H9 (cell line): ENCODE measurements around the gene TSPOAP1. TPM values are rescaled to one million over a fixed set of nuclear protein-coding genes. Genes with fewer than 3 reads are reported as not detected.
A peak's percentile ranks its signal among the peaks of the same experiment; 100 is the strongest.

Source experiments
- DNase-seq: peaks from one replicate; pipeline ENCODE4 v3.0.0-alpha.2; 2017
- H2AFZ ChIP-seq: one replicate; pipeline ENCODE4 v1.6.1; 2013; ENCODE audit warnings: mild to moderate bottlenecking, low read length, control low read depth, moderate library complexity
- H2AK5ac ChIP-seq: 2 replicates; pipeline ENCODE4 v1.6.1; 2013; ENCODE audit warnings: low read length, control low read depth, mixed read lengths; ENCODE audit not compliant: insufficient read length
- H2BK120ac ChIP-seq: one replicate; pipeline ENCODE4 v1.6.1; 2013; ENCODE audit warnings: low read depth, mild to moderate bottlenecking, low read length, control low read depth, inconsistent platforms; ENCODE audit not compliant: poor library complexity, severe bottlenecking
- H2BK12ac ChIP-seq: 2 replicates; pipeline ENCODE4 v1.6.1; 2013; ENCODE audit warnings: low read length, control low read depth, mixed read lengths, low read depth; ENCODE audit not compliant: insufficient read length
- H2BK15ac ChIP-seq: 2 replicates; pipeline ENCODE4 v1.6.1; 2013; ENCODE audit warnings: low read depth, low read length, control low read depth
- H2BK20ac ChIP-seq: one replicate; pipeline ENCODE4 v1.6.1; 2013; ENCODE audit warnings: low read depth, mild to moderate bottlenecking, low read length, control low read depth, inconsistent platforms; ENCODE audit not compliant: poor library complexity, severe bottlenecking
- H2BK5ac ChIP-seq: 2 replicates; pipeline ENCODE4 v1.6.1; 2013; ENCODE audit warnings: low read length, control low read depth, mixed read lengths; ENCODE audit not compliant: insufficient read length
- H3K14ac ChIP-seq: 2 replicates; pipeline ENCODE4 v1.6.1; 2013; ENCODE audit warnings: low read length, control low read depth; ENCODE audit not compliant: insufficient read depth
- H3K18ac ChIP-seq: 2 replicates; pipeline ENCODE4 v1.6.1; 2013; ENCODE audit warnings: low read depth, mild to moderate bottlenecking, mixed read lengths, low read length, control low read depth; ENCODE audit not compliant: insufficient read length
- H3K23ac ChIP-seq: 2 replicates; pipeline ENCODE4 v1.6.1; 2013; ENCODE audit warnings: low read length, control low read depth, mixed read lengths, low read depth; ENCODE audit not compliant: insufficient read length
- H3K23me2 ChIP-seq: 2 replicates; pipeline ENCODE4 v1.6.1; 2013; ENCODE audit warnings: low read depth, mild to moderate bottlenecking, mixed read lengths, low read length, control low read depth; ENCODE audit not compliant: insufficient read length, poor library complexity, severe bottlenecking
- H3K27ac ChIP-seq: 2 replicates; pipeline ENCODE4 v1.5.1; 2013; ENCODE audit warnings: low read length, control low read depth, mixed read lengths, low read depth; ENCODE audit not compliant: insufficient read length
- H3K27me3 ChIP-seq: 2 replicates; pipeline ENCODE4 v1.6.1; 2013; ENCODE audit warnings: low read length, control low read depth, inconsistent platforms; ENCODE audit not compliant: insufficient read depth
- H3K4ac ChIP-seq: 2 replicates; pipeline ENCODE4 v1.6.1; 2013; ENCODE audit warnings: low read depth, mild to moderate bottlenecking, control low read depth, inconsistent platforms, low read length, moderate library complexity
- H3K4me1 ChIP-seq: 2 replicates; pipeline ENCODE4 v1.6.1; 2013; ENCODE audit warnings: low read length, control low read depth, inconsistent platforms; ENCODE audit not compliant: insufficient read depth
- H3K4me2 ChIP-seq: 2 replicates; pipeline ENCODE4 v1.6.1; 2013; ENCODE audit warnings: low read length, control low read depth, mixed read lengths; ENCODE audit not compliant: insufficient read length, insufficient read depth
- H3K56ac ChIP-seq: 2 replicates; pipeline ENCODE4 v1.6.1; 2013; ENCODE audit warnings: low read depth, mild to moderate bottlenecking, mixed read lengths, low read length, control low read depth; ENCODE audit not compliant: insufficient read length
- H3K79me1 ChIP-seq: 2 replicates; pipeline ENCODE4 v1.6.1; 2013; ENCODE audit warnings: low read depth, mild to moderate bottlenecking, moderate library complexity, low read length, control low read depth, inconsistent platforms; ENCODE audit not compliant: insufficient read depth, poor library complexity, severe bottlenecking
- H3K79me2 ChIP-seq: 2 replicates; pipeline ENCODE4 v1.6.1; 2013; ENCODE audit warnings: low read length, control low read depth, inconsistent platforms; ENCODE audit not compliant: insufficient read depth
- H3K9ac ChIP-seq: 2 replicates; pipeline ENCODE4 v1.6.1; 2013; ENCODE audit warnings: low read length, control low read depth, mixed read lengths; ENCODE audit not compliant: insufficient read length; ENCODE audit errors: extremely low read depth
- H3K9me3 ChIP-seq: one replicate; pipeline ENCODE4 v1.6.1; 2013; ENCODE audit warnings: low read depth, low read length, inconsistent platforms; ENCODE audit not compliant: control insufficient read depth
- H3T11ph ChIP-seq: one replicate; pipeline ENCODE4 v1.6.1; 2013; ENCODE audit warnings: mild to moderate bottlenecking, low read length, control low read depth, inconsistent platforms
- H4K20me1 ChIP-seq: one replicate; pipeline ENCODE4 v1.6.1; 2013; ENCODE audit not compliant: control insufficient read depth, insufficient read length, insufficient read depth
- H4K5ac ChIP-seq: 2 replicates; pipeline ENCODE4 v1.6.1; 2013; ENCODE audit warnings: low read depth, mild to moderate bottlenecking, mixed read lengths, low read length, control low read depth; ENCODE audit not compliant: insufficient read length
- H4K8ac ChIP-seq: replicated peaks from 2 replicates; pipeline ENCODE4 v1.6.1; 2013; ENCODE audit warnings: low read length, control low read depth, mixed read lengths, low read depth; ENCODE audit not compliant: insufficient read length
- H4K91ac ChIP-seq: 2 replicates; pipeline ENCODE4 v1.6.1; 2013; ENCODE audit warnings: low read depth, mild to moderate bottlenecking, moderate library complexity, mixed read lengths, low read length, control low read depth; ENCODE audit not compliant: insufficient read length
- H3K27ac Mint-ChIP-seq, 3 experiments: 2 replicates in 2 of 3; 3 replicates in 1 of 3; pipeline ENCODE4 v1.8.0; 2020 to 2021; ENCODE audit warnings: mixed read lengths in 3 of 3, mild to moderate bottlenecking in 1 of 3, moderate library complexity in 1 of 3
- H3K27me3 Mint-ChIP-seq: 2 replicates; pipeline ENCODE4 v1.8.0; 2021; ENCODE audit warnings: low read depth, mild to moderate bottlenecking, moderate library complexity, mixed read lengths
- H3K36me3 Mint-ChIP-seq, 3 experiments: 2 replicates in 2 of 3; 3 replicates in 1 of 3; pipeline ENCODE4 v1.8.0; 2020 to 2021; ENCODE audit warnings: low read depth in 3 of 3, mixed read lengths in 3 of 3; ENCODE audit not compliant: insufficient read depth in 1 of 3
- H3K4me1 Mint-ChIP-seq, 2 experiments: 2 replicates each; pipeline ENCODE4 v1.8.0; 2020; ENCODE audit warnings: mixed read lengths in 2 of 2
- H3K4me3 Mint-ChIP-seq, 2 experiments: 2 replicates in 1 of 2; 3 replicates in 1 of 2; pipeline ENCODE4 v1.8.0; 2020 to 2021; ENCODE audit warnings: mild to moderate bottlenecking in 2 of 2, mixed read lengths in 2 of 2, moderate library complexity in 1 of 2
- H3K9me3 Mint-ChIP-seq, 2 experiments: 2 replicates in 1 of 2; 3 replicates in 1 of 2; pipeline ENCODE4 v1.8.0; 2020; ENCODE audit warnings: mild to moderate bottlenecking in 2 of 2, mixed read lengths in 2 of 2, moderate library complexity in 1 of 2
- WGBS: extraction: QIAGEN DNeasy Blood & Tissue Kit; methylation state at CpG from one replicate; pipeline ENCODE4 v1.1.7; 2013; ENCODE audit warnings: missing lambda C conversion rate, low lambda C conversion rate, mixed read lengths; ENCODE audit not compliant: insufficient read length; ENCODE audit errors: extremely low coverage; 5-methylcytosine and 5-hydroxymethylcytosine counted together
- total RNA-seq: library from RNA; stranded (reverse); gene quantifications from 2 replicates; pipeline ENCODE4 v1.2.1, GENCODE V29; 2021
- TF ChIP-seq, protein P1 (sequence below): fragments of 200-600 bp; sonication (generic); conservative IDR thresholded peaks from 3 replicates; pipeline ENCODE4 v1.8.0; 2021; ENCODE audit warnings: antibody characterized with exemption, mild to moderate bottlenecking

Gene TSPOAP1
- total RNA-seq, 1 experiment from 2014 or later: 17.3 TPM

DNA sequence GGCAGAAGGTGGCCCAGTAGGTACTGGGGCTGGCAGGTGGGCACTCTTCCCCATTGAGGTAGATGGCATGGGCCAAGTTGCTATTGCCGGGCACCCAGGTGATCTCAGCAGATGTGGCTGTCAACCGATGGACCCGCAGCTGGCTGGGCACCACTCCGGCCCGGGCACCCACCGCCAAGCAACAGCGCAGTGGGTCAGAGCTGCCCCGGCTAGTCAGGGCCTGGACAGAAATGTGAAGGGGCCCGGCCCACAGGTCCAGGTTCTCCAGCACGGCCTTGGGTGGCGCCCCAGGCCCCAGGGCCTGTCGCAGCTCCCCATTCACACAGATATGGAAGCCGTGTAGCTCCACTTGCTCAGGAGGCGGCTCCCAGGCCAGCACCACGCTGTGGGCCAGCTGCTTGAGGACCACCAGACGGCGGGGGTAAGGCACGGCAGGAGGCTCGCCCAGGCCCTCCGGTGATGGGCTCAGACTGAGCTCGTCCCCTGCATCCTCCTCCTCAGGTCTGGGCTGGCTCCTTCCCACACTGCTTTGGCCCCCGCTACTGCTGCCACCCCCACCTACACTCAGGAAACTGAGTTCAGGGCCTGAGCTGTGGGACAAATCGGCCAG is 16.5 kb downstream of the TSPOAP1 start:
- Mint-ChIP-seq H3K27ac (peak overlapping the region in 1 of 3 experiments; percentile 38; a peak in 1 of 7 replicates), H3K36me3 (no peaks in the 10 kb centered on the region), H3K4me1 (peaks cover 0 to 17% of the 10 kb centered on the region in 2 experiments; a peak in 2 of 4 replicates), H3K4me3 (peak overlapping the region in 1 of 2 experiments; percentile 13; a peak in 1 of 5 replicates), H3K27me3 (0 out of 2 replicates have a peak, but pooled peaks cover 2% of the 10 kb centered on the region), H3K9me3 (no peaks in the 10 kb centered on the region)
- no peak overlapping the region for H2BK20ac ChIP-seq
- no peaks in the 10 kb centered on the region for H3K79me1 ChIP-seq
- H3K18ac ChIP-seq: no peak overlapping the region
- no peak overlapping the region for H3T11ph ChIP-seq
- no peak overlapping the region for H3K9ac ChIP-seq
- no peak overlapping the region for H4K91ac ChIP-seq
- H3K23me2 ChIP-seq: no peaks in the 10 kb centered on the region
- WGBS: no CpG with 5 or more reads among the region's 23 CpGs
- H3K4ac ChIP-seq: no peak overlapping the region
- no peak overlapping the region for H3K56ac ChIP-seq
- no peak overlapping the region for H2BK120ac ChIP-seq
- no peak overlapping the region for H2BK5ac ChIP-seq
- TF ChIP-seq, protein P1, sequence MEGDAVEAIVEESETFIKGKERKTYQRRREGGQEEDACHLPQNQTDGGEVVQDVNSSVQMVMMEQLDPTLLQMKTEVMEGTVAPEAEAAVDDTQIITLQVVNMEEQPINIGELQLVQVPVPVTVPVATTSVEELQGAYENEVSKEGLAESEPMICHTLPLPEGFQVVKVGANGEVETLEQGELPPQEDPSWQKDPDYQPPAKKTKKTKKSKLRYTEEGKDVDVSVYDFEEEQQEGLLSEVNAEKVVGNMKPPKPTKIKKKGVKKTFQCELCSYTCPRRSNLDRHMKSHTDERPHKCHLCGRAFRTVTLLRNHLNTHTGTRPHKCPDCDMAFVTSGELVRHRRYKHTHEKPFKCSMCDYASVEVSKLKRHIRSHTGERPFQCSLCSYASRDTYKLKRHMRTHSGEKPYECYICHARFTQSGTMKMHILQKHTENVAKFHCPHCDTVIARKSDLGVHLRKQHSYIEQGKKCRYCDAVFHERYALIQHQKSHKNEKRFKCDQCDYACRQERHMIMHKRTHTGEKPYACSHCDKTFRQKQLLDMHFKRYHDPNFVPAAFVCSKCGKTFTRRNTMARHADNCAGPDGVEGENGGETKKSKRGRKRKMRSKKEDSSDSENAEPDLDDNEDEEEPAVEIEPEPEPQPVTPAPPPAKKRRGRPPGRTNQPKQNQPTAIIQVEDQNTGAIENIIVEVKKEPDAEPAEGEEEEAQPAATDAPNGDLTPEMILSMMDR: no peak
- H2BK15ac ChIP-seq: no peak overlapping the region
- no peak overlapping the region for H4K5ac ChIP-seq
- no peak overlapping the region for H2AK5ac ChIP-seq
- H2BK12ac ChIP-seq: no peak overlapping the region
- no peaks in the 10 kb centered on the region for H3K27me3 ChIP-seq
- H4K8ac ChIP-seq: no peak overlapping the region
- no peak overlapping the region for H3K23ac ChIP-seq
- no peaks in the 10 kb centered on the region for H3K9me3 ChIP-seq
- no peak for DNase-seq
- H3K14ac ChIP-seq: no peak overlapping the region; the same call in 1 of the 2 replicates
- H3K27ac ChIP-seq: no peak overlapping the region
- H3K79me2 ChIP-seq: no peaks in the 10 kb centered on the region
- H2AFZ ChIP-seq: no peak overlapping the region
- no peaks in the 10 kb centered on the region for H4K20me1 ChIP-seq
- H3K4me1 ChIP-seq: no peaks in the 10 kb centered on the region
- H3K4me2 ChIP-seq: no peak overlapping the region
